HG02943 (cell line): ENCODE results near the gene GABRR2.
"Not testable (repeated sequence)": the region's sequence is repeated elsewhere in the genome, so short reads cannot be mapped to it uniquely, and the experiment has no call there.

ENCODE experiments used
- ATAC-seq: cut with Tn5 transposase; IDR thresholded peaks from one replicate; pipeline ENCODE4 v1.9.1; 2021; ENCODE audit warnings: mild to moderate bottlenecking, low read depth, moderate library complexity; ENCODE audit not compliant: unreplicated experiment

The GABRR2 gene

DNA sequence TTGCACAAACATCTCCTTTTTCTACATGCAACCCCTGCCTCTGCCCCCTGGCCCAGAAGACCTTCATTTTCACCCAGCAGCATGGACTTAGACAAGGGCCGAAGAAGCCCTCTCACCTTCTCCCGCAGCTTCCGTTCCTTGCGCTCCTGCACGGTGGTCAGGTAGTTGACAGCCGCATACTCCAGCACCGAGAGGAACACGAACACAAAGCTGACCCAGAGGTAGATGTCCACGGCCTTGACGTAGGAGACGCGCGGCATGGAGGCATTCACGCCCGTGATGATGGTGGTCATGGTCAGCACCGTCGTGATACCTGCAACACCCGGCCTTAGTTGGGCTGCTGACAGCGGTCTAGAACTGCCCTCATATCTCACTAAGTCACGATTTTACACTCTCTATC lies 50.8 kb downstream of the GABRR2 start:
- no peak for ATAC-seq

DNA sequence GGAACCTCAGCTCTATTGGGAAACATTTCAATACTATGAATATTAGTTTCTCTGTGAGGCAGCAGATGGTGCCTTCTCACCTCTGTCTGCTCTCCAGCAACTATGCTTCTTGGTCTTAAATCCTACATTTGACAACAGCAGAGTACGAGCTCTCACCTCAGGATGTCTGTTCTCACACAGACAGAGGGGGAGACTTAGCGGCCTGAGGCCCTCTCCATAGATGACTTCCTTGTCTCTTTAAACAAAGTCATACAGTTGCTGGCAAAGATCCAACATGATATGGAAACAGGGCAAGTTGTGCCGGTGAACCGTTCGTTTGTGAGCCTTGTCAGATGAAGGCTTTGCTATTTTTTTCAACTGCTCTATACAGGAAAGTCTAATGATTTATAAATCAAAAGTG lies 54.3 kb downstream of the GABRR2 start:
- ATAC-seq: no peak

DNA sequence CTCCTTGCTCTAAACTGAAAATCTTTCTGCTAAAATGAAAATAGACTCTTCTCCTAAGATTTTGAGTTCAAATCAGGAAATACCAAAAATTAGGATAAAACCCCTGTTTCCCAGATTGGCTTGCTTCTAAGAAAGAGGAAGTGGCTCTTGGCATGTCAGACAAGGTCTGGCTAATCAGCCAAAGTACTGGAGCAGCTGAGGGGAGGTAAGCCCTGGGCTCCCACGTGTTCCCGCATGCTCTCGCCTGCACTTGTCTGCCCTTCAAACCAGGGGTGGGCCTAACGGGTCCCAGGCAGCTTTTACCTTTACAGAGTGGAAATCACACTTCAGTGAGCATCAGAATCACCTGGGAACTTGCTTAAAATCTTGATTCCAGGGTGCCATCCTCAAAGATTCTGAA lies 54.8 kb downstream of the GABRR2 start:
- ATAC-seq: no peak

GRCh38 chr6:89258912-89259311 lies 56.2 kb downstream of the GABRR2 start:
- ATAC-seq: no peak

GRCh38 chr6:89257781-89258180 lies 57.3 kb downstream of the GABRR2 start:
- ATAC-seq: no peak

DNA sequence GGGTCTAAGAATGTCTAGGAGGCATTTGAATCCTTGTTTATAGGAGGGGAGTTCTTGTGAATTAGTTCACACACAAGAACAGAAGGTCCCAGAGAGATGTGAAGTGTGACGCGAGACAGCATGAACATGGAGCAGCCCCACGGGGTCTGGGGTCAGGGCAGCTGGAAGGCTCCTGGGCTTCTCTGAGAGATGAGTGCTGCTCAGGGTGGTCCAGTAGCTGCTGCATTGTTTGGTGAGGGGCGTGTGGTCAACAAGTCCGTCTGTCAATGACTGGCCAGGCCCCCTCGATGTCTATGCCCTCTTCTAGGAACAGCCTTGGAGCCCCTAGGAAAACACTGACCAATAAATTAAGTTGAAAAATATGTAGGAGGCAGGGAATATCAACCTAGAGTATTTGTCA lies 57.8 kb downstream of the GABRR2 start:
- no peak for ATAC-seq

DNA sequence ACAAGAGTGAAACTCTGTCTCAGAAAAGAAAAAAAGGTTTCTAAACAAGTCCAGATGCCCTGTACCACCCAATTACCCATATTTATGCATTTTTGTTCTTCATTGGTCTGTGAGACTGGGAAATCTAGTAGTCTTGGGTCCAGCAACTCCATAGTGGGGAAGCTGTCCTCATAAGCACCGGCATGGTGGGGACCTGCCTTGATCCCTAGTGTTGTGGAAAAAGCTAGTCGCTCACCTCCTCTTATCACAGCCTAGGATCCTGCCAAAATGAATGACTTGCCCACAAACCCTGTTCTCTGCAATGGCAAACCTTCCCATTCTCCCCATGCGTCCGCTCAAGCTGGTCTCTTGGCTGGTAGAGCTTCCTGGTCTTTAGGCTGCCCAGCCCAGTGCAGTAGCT lies 59.7 kb downstream of the GABRR2 start:
- ATAC-seq: no peak

- no peak for ATAC-seq
Observed at GRCh38 chr6:89254569-89254968, 60.5 kb downstream of the GABRR2 start.

GRCh38 chr6:89252907-89253306 lies 62.2 kb downstream of the GABRR2 start:
- no peak for ATAC-seq

GRCh38 chr6:89251976-89252375 lies 63.1 kb downstream of the GABRR2 start:
- ATAC-seq: no peak

DNA sequence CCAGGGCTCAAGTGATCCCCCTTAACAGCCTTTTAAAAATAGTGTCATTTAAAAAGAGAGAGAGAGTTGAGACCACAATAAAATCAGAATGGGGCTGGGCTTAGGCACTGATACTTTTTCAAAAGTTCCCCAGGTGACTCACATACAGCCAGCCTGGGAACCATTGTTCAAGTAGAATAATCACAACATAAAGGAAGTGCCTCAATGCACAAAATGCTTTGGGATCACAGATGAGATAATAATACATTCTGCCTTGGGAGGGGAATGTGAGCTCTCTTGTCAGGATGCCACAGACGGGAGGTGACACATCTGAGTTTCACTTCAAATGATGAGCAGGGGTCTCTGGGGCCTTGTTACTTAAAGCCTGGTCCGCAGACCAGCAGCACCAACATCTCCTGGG lies 63.9 kb downstream of the GABRR2 start:
- no peak for ATAC-seq

- no peak for ATAC-seq
Observed at GRCh38 chr6:89250239-89250638, 64.9 kb downstream of the GABRR2 start.

GRCh38 chr6:89244241-89244985 lies 70.7 kb downstream of the GABRR2 start:
- no peak for ATAC-seq

DNA sequence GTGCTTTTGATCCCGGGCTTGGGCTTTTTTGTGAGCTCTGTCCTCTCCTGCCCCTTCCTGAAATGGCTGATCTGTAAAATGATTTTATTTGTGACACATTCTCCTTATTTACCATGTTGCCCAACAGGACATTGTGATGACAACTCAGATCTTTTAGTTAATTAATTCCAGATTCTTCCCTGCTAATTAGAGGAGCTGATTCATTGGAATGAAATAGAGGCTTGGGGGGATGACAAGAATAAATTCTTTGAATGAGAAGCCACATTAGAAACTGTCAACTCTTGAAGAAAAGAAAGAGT lies 71.8 kb downstream of the GABRR2 start:
- ATAC-seq: no peak

GRCh38 chr6:89242574-89243330 lies 72.3 kb downstream of the GABRR2 start:
- ATAC-seq: no peak

GRCh38 chr6:89239338-89239737 lies 75.8 kb downstream of the GABRR2 start:
- ATAC-seq: no peak

DNA sequence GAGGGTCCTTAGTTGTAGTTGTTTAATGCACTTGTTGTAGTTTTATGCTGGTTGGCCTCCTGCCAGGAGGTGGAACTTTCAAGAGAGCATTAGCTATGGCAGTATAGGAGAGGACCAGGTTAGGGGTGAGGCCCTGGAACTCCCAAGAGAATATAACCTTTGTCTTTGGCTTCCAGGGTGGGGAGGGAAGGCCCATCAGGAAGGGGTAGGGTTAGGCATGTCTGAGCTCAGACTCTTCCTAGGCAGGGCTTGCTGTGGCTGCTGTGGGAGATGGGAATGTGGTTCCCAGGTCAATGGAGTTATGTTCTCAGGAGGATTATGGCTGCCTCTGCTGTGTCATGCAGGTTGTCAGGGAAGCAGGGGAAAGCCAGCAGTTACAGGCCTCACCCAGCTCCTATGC lies 77.9 kb downstream of the GABRR2 start:
- ATAC-seq: no peak

DNA sequence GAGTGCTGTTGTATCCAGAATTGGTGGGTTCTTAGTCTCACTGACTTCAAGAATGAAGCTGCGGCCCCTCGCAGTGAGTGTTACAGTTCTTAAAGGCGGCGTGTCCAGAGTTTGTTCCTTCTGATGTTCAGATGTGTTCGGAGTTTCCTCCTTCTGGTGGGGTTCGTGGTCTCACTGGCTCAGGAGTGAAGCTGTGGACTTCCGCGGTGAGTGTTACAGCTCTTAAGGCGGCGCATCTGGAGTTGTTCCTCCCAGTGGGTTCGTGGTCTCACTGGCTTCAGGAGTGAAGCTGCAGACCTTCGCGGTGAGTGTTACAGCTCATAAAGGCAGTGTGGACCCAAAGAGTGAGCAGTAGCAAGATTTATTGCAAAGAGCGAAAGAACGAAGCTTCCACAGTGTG lies 81.5 kb downstream of the GABRR2 start:
- not testable (repeated sequence) for ATAC-seq

DNA sequence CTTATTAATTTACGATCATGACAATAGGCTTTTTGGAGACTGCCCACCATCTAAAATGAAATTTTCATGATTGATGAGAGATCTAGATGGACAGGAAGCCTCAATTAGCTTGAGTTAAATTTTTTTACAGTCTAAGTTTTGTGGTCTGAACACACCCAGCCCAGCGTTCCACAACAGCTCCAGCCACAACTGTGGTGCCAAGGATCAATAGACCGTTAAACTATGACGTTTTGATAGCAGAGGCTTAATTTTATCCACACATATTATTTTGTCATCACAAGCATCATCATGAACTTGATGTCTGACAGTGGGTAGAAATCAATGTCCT lies 92.4 kb downstream of the GABRR2 start:
- no peak for ATAC-seq

- no peak for ATAC-seq
Observed at GRCh38 chr6:89221971-89222711, 93.0 kb downstream of the GABRR2 start.

GRCh38 chr6:89221129-89221528 lies 94.0 kb downstream of the GABRR2 start:
- ATAC-seq: no peak
